Measurements from ENCODE around the gene MAG.

DNA sequence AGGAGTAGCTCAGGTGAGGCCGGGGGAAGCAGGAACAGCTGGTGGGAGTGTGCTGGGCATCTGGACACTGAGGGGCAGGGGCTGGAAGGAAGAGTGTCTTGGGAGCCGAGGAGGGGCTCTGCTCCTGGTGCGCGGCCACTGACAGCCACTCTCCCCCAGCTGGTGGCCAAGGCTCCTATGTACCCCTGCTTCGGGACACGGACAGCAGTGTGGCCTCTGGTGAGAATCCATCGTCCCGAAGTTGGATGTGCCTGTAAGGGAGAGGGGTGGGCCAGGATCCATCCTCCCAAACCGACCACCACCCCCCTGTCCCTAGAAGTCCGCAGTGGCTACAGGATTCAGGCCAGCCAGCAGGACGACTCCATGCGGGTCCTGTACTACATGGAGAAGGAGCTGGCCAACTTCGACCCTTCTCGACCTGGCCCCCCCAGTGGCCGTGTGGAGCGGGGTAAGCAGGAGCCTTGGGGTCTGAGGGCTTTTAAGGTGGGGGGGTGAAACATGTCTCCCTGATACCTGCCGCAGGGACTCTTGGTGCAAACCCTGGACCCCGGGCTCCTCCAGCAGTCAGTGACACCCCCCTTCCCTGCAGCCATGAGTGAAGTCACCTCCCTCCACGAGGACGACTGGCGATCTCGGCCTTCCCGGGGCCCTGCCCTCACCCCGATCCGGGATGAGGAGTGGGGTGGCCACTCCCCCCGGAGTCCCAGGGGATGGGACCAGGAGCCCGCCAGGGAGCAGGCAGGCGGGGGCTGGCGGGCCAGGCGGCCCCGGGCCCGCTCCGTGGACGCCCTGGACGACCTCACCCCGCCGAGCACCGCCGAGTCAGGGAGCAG, 25.2 kb upstream of the MAG start:
- TF ChIP-seq, protein P1, sequence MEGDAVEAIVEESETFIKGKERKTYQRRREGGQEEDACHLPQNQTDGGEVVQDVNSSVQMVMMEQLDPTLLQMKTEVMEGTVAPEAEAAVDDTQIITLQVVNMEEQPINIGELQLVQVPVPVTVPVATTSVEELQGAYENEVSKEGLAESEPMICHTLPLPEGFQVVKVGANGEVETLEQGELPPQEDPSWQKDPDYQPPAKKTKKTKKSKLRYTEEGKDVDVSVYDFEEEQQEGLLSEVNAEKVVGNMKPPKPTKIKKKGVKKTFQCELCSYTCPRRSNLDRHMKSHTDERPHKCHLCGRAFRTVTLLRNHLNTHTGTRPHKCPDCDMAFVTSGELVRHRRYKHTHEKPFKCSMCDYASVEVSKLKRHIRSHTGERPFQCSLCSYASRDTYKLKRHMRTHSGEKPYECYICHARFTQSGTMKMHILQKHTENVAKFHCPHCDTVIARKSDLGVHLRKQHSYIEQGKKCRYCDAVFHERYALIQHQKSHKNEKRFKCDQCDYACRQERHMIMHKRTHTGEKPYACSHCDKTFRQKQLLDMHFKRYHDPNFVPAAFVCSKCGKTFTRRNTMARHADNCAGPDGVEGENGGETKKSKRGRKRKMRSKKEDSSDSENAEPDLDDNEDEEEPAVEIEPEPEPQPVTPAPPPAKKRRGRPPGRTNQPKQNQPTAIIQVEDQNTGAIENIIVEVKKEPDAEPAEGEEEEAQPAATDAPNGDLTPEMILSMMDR (IDR thresholded peaks at IDR 0.05): no peak
- TF ChIP-seq POLR2A (IDR thresholded peaks at IDR 0.05) (no peak), POLR2AphosphoS5 (IDR thresholded peaks at IDR 0.05) (no peak)
